HUES6 (cell line): ENCODE results near the gene MT1B.
A peak's percentile ranks its signal among the peaks of the same experiment; 100 is the strongest.

Experiments used
- H3K27ac ChIP-seq: 2 replicates; pipeline ENCODE4 v1.7.0; 2013; ENCODE audit warnings: low read depth, mild to moderate bottlenecking, low read length, inconsistent platforms
- H3K27me3 ChIP-seq: 2 replicates; pipeline ENCODE4 v1.6.1; 2013; ENCODE audit warnings: low read length; ENCODE audit not compliant: control insufficient read depth, insufficient read depth
- H3K36me3 ChIP-seq: 2 replicates; pipeline ENCODE4 v1.6.1; 2013; ENCODE audit warnings: low read length; ENCODE audit not compliant: control insufficient read depth, insufficient read depth
- H3K4me1 ChIP-seq: 2 replicates; pipeline ENCODE4 v1.6.1; 2013; ENCODE audit warnings: low read length; ENCODE audit not compliant: control insufficient read depth, insufficient read depth
- H3K4me3 ChIP-seq: 2 replicates; pipeline ENCODE4 v1.5.1; 2013; ENCODE audit warnings: low read depth, low read length
- H3K9ac ChIP-seq: one replicate; pipeline ENCODE4 v1.6.1; 2013; ENCODE audit warnings: mild to moderate bottlenecking, low read length
- H3K9me3 ChIP-seq: 2 replicates; pipeline ENCODE4 v1.6.1; 2013; ENCODE audit warnings: low read depth, low read length; ENCODE audit not compliant: control insufficient read depth, insufficient read depth

Gene MT1B

DNA sequence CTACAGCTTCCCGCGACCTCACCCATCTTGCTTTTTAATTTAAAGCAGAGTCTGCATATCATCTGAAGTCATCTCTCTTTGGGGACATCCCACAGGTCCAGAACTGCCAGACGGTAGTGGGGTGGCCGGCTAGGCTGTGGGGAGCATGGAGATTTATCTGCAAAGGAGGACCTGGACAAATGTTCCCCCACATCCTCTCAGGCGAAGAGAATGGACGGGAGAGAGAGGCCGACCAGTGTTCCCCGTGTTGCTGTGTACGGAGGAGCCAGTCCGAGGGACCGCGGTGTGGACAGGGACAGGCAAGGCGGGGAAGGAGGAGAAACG, 19.9 kb upstream of the MT1B start:
- no peaks in the 10 kb centered on the region for H3K36me3 ChIP-seq
- H3K4me3 ChIP-seq: peak overlapping the region; percentile 60
- peaks cover 95% of the 10 kb centered on the region for H3K27me3 ChIP-seq
- H3K9ac ChIP-seq: no peak overlapping the region
- H3K4me1 ChIP-seq: peaks cover 20% of the 10 kb centered on the region
- no peaks in the 10 kb centered on the region for H3K9me3 ChIP-seq
- H3K27ac ChIP-seq: no peak overlapping the region

DNA sequence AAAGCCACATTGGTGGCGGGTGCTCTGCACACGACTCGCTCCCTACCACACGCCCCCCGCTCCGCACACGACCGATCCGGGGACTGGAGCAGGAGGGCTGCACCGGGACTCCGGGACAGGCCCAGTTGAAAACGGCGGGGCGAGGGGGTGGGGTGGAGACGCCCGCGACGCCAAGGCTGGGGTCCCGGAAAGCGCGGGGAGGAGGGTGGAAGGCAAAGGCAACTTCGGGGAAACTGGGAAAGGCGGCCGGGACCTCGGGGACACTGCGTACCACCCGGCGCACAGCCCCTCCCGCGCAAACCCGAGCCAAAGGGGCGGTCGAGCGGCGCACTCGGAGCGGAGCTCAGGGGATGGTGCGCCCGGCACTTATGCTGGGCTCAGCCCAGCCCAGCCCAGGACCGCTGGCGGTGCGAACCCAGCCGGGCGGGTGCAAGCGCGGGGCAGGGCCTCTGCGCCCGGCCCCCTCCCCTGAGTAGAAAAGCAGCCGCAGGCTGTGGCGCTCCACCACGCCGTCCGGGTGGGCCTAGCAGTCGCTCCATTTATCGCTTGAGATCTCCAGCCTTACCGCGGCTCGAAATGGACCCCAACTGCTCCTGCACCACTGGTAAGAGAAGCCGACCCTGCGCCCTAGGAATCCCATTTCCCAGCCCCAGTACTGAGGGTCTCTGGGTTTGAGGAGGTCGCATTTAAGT, 19.4 kb upstream of the MT1B start, which contains the start of gene MT1M:
Gene MT1M, plus strand, starts transcription at position 504 of the 692 bp plus-strand sequence. Its CDS starts 73 bp downstream, at position 577.
- no peaks in the 10 kb centered on the region for H3K9me3 ChIP-seq
- H3K27ac ChIP-seq: no peak within 1 kb of the TSS
- H3K4me3 ChIP-seq: peak within 1 kb of the TSS; percentile 60
- peak within 1 kb of the TSS; percentile 73 for H3K9ac ChIP-seq
- no peaks in the 10 kb centered on the region for H3K36me3 ChIP-seq
- peaks cover 15% of the 10 kb centered on the region for H3K4me1 ChIP-seq
- peaks cover 95% of the 10 kb centered on the region for H3K27me3 ChIP-seq

DNA sequence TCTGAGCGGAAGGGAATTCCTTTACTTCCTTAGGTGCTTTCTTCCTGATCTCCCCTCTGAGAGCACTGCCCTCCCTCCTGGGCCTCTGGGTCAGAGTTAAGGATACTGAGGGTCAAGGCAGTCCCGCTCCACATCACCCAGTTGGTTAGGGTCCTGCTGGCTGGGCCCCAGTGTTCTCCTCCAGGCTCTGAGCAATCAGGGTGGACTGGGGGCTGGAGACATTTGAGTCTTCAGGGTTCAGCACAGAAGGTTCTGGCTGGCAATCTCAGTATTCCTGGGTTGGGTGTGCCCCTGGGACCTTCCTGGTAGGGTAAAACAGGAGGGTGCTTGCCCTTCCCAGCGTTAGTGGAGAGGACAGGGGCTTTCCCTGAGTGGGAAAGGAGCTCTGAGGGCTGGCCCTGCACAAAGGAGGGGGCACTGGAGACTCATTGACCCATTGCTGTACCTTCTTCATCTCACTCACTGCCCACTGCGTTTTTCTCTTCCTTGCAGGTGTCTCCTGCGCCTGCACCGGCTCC, 18.8 kb upstream of the MT1B start:
- no peaks in the 10 kb centered on the region for H3K36me3 ChIP-seq
- peaks cover 98% of the 10 kb centered on the region for H3K27me3 ChIP-seq
- peak overlapping the region; percentile 60 for H3K4me3 ChIP-seq
- no peak overlapping the region for H3K27ac ChIP-seq
- H3K4me1 ChIP-seq: peaks cover 14% of the 10 kb centered on the region; the same call in 1 of the 2 replicates
- peak overlapping the region; percentile 73 for H3K9ac ChIP-seq
- H3K9me3 ChIP-seq: no peaks in the 10 kb centered on the region

DNA sequence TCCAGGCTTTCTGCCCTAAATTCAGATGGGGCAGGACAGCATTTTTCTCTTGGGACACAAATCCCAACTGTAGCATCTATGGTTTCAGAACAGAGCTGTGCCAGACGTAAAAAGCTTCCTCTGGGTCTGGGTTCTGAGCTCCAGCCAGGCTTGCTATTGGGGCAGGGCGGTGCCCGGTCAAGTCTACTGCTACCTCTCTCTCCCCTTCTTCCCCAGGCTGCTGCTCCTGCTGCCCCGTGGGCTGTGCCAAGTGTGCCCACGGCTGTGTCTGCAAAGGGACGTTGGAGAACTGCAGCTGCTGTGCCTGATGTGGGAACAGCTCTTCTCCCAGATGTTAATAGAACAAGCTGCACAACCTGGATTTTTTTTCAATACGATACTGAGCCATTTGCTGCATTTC, 18.2 kb upstream of the MT1B start:
- Histone ChIP-seq H3K9ac (no peak overlapping the region), H3K27ac (no peak overlapping the region), H3K9me3 (no peaks in the 10 kb centered on the region), H3K4me3 (no peak overlapping the region), H3K36me3 (no peaks in the 10 kb centered on the region), H3K27me3 (peaks cover 100% of the 10 kb centered on the region), H3K4me1 (peaks cover 15% of the 10 kb centered on the region)

DNA sequence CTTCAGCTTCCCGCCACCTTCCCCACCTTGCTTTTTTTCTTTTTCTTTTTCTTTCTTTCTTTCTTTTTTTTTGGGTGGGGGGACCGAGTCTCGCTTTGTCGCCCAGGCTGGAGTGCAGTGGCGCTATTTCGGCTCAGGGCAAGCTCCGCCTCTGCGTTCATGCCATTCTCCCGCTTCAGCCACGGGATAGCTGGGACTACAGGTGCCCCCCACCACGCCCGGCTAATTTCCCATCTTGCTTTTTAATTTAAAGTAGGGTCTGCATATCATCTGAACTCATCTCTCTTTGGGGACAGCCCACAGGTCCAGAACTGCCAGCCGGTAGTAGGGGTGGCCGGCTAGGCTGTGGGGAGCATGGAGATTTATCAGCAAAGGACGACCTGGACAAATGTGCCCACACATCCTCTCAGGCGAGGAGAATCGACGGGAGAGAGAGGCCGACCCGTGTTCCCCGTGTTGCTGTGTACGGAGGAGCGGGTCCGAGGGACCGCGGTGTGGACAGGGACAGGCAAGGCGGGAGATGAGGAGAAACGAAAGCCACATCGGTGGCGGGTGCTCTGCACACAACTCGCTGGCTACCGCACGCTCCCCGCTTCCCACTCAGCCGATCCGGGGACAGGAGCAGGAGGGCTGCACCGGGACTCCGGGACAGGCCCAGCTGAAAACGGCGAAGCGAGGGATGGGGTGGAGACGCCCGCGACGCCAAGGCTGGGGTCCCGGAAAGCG, 16.8 kb upstream of the MT1B start:
- peak overlapping the region; percentile 45 for H3K9ac ChIP-seq
- no peaks in the 10 kb centered on the region for H3K9me3 ChIP-seq
- H3K27me3 ChIP-seq: peaks cover 100% of the 10 kb centered on the region
- H3K4me3 ChIP-seq: peak overlapping the region; percentile 55
- peaks cover 19% of the 10 kb centered on the region for H3K4me1 ChIP-seq
- H3K27ac ChIP-seq: no peak overlapping the region
- no peaks in the 10 kb centered on the region for H3K36me3 ChIP-seq

DNA sequence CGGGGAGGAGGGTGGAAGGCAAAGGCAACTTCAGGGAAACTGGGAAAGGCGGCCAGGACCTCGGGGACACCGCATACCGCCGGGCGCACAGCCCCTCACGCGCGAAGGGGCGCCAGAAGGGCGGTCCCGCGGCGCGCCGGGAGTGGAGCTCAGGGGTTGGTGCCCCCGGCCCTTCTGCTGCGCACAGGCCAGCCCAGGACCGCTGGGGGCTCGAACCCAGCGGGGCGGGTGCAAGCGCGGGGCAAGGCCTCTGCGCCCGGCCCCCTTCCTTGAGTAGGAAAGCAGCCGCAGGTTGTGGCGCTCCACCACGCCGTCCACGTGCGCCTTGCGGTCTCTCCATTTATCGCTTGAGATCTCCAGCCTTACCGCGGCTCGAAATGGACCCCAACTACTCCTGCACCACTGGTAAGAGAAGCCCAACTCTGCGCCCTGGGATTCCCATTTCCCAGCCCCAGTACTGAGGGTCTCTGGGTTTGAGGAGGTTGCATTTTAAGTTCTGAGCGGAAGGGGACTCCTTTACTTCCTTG, 16.2 kb upstream of the MT1B start:
- no peaks in the 10 kb centered on the region for H3K9me3 ChIP-seq
- peaks cover 100% of the 10 kb centered on the region for H3K27me3 ChIP-seq
- no peak overlapping the region for H3K27ac ChIP-seq
- H3K9ac ChIP-seq: peak overlapping the region; percentile 45
- no peaks in the 10 kb centered on the region for H3K36me3 ChIP-seq
- H3K4me1 ChIP-seq: peaks cover 19% of the 10 kb centered on the region
- H3K4me3 ChIP-seq: peak overlapping the region; percentile 55

DNA sequence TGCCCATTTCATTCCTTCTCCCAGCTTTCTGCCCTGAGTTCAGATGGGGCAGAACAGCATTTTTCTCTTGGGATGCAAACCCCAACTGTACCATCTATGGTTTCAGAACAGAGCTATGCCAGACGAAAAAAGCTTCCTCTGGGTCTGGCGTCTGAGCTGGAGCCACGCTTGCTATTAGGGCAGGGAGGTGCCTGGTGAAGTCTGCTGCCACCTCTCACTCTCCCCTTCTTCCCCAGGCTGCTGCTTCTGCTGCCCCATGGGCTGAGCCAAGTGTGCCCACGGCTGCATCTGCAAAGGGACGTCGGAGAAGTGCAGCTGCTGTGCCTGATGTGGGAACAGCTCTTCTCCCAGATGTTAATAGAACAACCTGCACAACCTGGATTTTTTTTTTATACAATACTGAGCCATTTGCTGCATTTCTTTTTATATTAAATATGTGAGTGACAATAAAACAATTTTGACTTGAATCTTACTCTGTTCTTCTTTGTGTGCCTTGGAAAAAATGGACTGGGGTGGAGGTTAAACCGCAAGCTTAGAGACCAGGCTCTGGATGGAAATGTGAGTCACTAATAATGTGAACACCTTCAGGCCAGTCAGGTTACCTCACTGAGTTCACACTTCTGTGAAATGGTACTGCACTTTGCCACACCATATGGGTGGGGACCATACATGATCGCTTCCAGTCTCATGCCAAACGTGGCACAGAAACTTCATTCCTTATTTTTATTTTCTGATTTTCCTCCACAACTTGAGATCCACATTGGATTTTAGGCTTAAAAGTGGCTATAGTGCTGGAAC, 14.9 kb upstream of the MT1B start:
- no peak overlapping the region for H3K4me3 ChIP-seq
- no peaks in the 10 kb centered on the region for H3K36me3 ChIP-seq
- H3K4me1 ChIP-seq: peaks cover 19% of the 10 kb centered on the region
- peaks cover 100% of the 10 kb centered on the region for H3K27me3 ChIP-seq
- no peak overlapping the region for H3K27ac ChIP-seq
- no peak overlapping the region for H3K9ac ChIP-seq
- H3K9me3 ChIP-seq: no peaks in the 10 kb centered on the region

DNA sequence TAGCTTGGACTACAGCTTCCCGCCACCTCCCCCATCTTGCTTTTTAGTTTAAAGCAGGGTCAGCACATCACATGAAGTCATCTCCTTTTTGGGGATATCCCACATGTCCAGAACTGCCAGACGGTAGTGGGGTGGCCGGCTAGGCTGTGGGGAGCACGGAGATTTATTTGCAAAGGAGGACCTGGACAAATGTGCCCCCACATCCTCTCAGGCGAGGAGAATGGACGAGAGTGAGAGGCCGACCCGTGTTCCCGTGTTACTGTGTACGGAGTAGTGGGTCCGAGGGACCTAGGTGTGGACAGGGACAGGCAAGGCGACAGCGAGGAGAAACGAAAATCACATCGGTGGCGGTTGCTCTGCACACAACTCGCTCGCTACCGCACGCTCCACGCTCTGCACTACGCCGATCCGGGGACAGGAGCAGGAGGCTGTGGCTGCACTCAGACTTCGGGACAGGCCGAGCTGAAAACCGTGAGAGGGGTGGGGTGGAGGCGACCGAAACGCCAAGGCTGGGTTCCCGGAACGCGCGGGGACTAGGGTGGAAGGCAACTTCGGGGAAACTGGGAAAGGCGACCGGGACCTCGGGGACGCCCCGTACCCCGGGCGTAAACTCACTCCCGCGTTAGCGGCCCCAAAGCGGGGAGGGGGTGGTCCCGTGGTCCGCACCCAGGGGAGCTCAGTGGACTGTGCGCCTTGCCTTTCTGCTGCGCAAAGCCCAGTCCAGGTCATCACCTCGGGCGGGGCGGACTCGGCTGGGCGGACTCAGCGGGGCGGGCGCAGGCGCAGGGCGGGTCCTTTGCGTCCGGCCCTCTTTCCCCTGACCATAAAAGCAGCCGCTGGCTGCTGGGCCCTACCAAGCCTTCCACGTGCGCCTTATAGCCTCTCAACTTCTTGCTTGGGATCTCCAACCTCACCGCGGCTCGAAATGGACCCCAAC, 13.6 kb upstream of the MT1B start, which contains the start of gene MT1A:
Gene MT1A, plus strand, starts transcription at position 853 of the 937 bp plus-strand sequence. Its CDS starts 73 bp downstream, at position 926.
- Histone ChIP-seq H3K36me3 (no peaks in the 10 kb centered on the region), H3K4me1 (peaks cover 18% of the 10 kb centered on the region), H3K9me3 (no peaks in the 10 kb centered on the region), H3K4me3 (peak within 1 kb of the TSS; percentile 59), H3K9ac (no peak within 1 kb of the TSS), H3K27ac (no peak within 1 kb of the TSS), H3K27me3 (peaks cover 100% of the 10 kb centered on the region)

DNA sequence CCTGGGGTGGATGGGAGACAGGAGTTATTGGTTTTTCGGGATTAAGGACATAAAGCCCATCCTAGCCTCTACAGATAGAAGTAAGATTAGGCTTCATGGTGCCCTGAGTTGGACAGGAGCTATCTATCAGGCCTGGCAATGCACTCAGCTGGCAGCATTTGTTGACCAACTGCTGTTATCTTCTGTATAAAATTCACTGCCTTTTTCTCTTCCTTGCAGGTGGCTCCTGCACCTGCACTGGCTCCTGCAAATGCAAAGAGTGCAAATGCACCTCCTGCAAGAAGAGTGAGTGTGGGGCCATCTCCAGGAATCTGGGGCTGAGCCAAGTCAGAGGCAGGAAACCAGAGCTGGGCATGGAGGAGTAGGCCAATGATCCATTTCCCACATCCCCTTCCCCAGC, 12.6 kb upstream of the MT1B start:
- Histone ChIP-seq H3K4me1 (peaks cover 23% of the 10 kb centered on the region), H3K27me3 (peaks cover 100% of the 10 kb centered on the region), H3K9ac (no peak overlapping the region), H3K4me3 (no peak overlapping the region), H3K36me3 (no peaks in the 10 kb centered on the region), H3K27ac (no peak overlapping the region), H3K9me3 (no peaks in the 10 kb centered on the region)

DNA sequence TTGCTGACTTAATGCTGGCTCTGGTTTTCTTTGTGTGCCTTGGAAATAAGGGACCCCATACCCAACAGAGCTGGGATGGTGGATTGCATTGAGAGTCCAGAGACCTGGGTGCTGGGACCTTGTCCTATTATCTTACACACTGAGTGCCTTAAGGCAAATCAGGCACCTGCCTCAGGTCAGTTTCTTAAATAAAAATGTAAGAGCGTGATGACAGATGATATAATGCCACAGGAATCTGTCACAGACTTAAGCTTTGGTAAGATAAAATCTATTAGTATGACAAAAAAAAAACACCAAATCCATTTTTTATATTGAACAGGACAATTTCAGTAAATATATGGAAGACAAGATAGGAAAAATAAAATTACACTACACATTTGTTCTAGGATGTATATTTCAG, 11.6 kb upstream of the MT1B start:
- H3K36me3 ChIP-seq: no peaks in the 10 kb centered on the region
- peaks cover 23% of the 10 kb centered on the region for H3K4me1 ChIP-seq
- peaks cover 100% of the 10 kb centered on the region for H3K27me3 ChIP-seq
- H3K9me3 ChIP-seq: no peaks in the 10 kb centered on the region
- no peak overlapping the region for H3K27ac ChIP-seq
- H3K4me3 ChIP-seq: no peak overlapping the region
- no peak overlapping the region for H3K9ac ChIP-seq
